Parathyroid adenoma (tissue), 2 donors: ENCODE data around the gene MERTK.
"Not testable (repeated sequence)": the region's sequence is repeated elsewhere in the genome, so short reads cannot be mapped to it uniquely, and the experiment has no call there.

Source experiments
- H2AFZ ChIP-seq: fragments of 300-600 bp; sonication (generic); one replicate; pipeline ENCODE4 v1.7.0; 2017; ENCODE audit warnings: antibody characterized with exemption, mild to moderate bottlenecking
- H3K27ac ChIP-seq: fragments of 300-600 bp; sonication (generic); one replicate; pipeline ENCODE4 v1.7.0; 2017
- H3K27me3 ChIP-seq: fragments of 300-600 bp; sonication (generic); one replicate; pipeline ENCODE4 v1.7.0; 2017; ENCODE audit warnings: low read length; ENCODE audit not compliant: control insufficient read depth, insufficient read depth
- H3K36me3 ChIP-seq: fragments of 300-600 bp; sonication (generic); one replicate; pipeline ENCODE4 v1.7.0; 2017; ENCODE audit warnings: low read length; ENCODE audit not compliant: control insufficient read depth, insufficient read depth
- H3K4me1 ChIP-seq: fragments of 300-600 bp; sonication (generic); one replicate; pipeline ENCODE4 v1.7.0; 2017; ENCODE audit warnings: control low read depth
- H3K4me2 ChIP-seq: fragments of 300-600 bp; sonication (generic); one replicate; pipeline ENCODE4 v1.7.0; 2017; ENCODE audit warnings: low read length
- H3K4me3 ChIP-seq: fragments of 300-600 bp; sonication (generic); one replicate; pipeline ENCODE4 v1.7.0; 2017; ENCODE audit warnings: low read depth, low read length
- H3K79me2 ChIP-seq: fragments of 300-600 bp; sonication (generic); one replicate; pipeline ENCODE4 v1.7.0; 2017; ENCODE audit warnings: control low read depth
- H3K9ac ChIP-seq: fragments of 300-600 bp; sonication (generic); one replicate; pipeline ENCODE4 v1.7.0; 2017; ENCODE audit warnings: mild to moderate bottlenecking
- H3K9me3 ChIP-seq: fragments of 300-600 bp; sonication (generic); one replicate; pipeline ENCODE4 v1.7.0; 2017; ENCODE audit warnings: low read length; ENCODE audit not compliant: control insufficient read depth
- CTCF ChIP-seq: fragments of 300-600 bp; sonication (generic); IDR thresholded peaks from one replicate; pipeline ENCODE4 v1.7.0; 2017; ENCODE audit warnings: antibody characterized with exemption, mild to moderate bottlenecking
- donor health status: primary hyperparathyroidism.

Gene MERTK

GRCh38 chr2:111957872-111958354 is 59.5 kb downstream of the MERTK start:
- Histone ChIP-seq H3K79me2 (peaks cover 6% of the 10 kb centered on the region), H3K9me3 (no peaks in the 10 kb centered on the region), H3K36me3 (no peaks in the 10 kb centered on the region), H3K27ac (no peak overlapping the region), H3K4me1 (no peaks in the 10 kb centered on the region), H3K27me3 (no peaks in the 10 kb centered on the region), H3K4me3 (no peak overlapping the region), H2AFZ (no peak overlapping the region), H3K9ac (no peak overlapping the region), H3K4me2 (no peak overlapping the region)
- TF ChIP-seq CTCF = no peak

DNA sequence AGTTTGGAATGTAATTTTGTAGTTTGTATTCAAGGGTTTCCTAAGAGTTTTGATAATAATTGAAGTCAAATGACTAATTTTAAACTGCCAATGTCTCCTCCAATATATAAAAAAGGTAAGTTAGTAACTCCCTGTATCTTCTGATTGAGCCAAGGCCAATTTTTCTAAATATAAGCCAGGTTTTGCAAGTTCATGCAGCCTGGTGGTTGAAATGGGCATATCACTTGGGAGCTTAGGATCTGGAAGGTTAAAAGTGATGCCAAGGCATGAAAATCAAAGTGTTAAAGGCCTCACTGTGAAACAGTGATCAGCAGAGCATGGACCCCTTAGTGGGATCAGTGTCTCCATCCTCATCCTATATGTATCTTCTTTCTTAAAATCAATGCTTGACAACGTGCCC is 60.5 kb downstream of the MERTK start:
- no peaks in the 10 kb centered on the region for H3K27me3 ChIP-seq
- no peak overlapping the region for H3K4me2 ChIP-seq
- peaks cover 6% of the 10 kb centered on the region for H3K79me2 ChIP-seq
- no peak overlapping the region for H3K27ac ChIP-seq
- H3K9me3 ChIP-seq = no peaks in the 10 kb centered on the region
- H3K4me3 ChIP-seq = no peak overlapping the region
- no peak overlapping the region for H2AFZ ChIP-seq
- H3K4me1 ChIP-seq = no peaks in the 10 kb centered on the region
- peak; percentile 18 for TF ChIP-seq CTCF
- no peak overlapping the region for H3K9ac ChIP-seq
- no peaks in the 10 kb centered on the region for H3K36me3 ChIP-seq

DNA sequence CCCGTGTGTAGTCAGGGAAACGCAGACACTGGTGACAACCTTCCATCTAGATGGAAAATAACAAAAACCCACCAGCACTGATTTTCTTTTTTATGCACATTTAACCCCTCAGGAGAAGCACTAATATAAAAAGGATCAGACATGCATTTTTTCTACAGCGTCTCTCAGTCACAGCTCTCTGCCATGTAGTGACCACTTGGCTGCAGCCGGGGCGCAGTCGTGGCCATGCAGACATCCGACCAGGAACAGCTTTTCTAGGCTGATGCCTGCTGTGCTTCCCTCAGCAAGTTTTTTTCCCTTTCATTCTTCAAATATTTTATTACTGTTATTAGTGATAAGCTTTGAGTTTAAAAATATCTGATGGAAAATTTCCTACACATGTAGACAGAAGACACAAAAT is 63.3 kb downstream of the MERTK start:
- Histone ChIP-seq H2AFZ (no peak overlapping the region), H3K9me3 (no peaks in the 10 kb centered on the region), H3K36me3 (no peaks in the 10 kb centered on the region)

DNA sequence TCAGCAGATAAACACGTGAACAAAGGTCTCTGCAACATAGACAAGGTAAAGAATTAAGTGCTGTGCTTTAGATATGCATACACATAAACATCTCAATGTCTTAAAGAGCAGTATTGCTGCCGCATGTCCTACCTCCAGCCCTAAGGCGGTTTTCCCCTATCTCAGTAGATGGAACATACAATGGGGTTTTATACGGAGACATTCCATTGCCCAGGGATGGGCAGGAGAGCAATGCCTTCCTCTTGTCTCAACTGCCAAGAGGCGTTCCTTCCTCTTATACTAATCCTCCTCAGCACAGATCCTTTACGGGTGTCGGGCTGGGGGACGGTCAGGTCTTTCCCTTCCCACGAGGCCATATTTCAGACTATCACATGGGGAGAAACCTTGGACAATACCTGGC is 64.7 kb downstream of the MERTK start:
- H3K9ac ChIP-seq, H3K9me3 ChIP-seq, H3K79me2 ChIP-seq, H3K27ac ChIP-seq, H3K4me2 ChIP-seq, H2AFZ ChIP-seq, H3K27me3 ChIP-seq, H3K36me3 ChIP-seq, H3K4me3 ChIP-seq, H3K4me1 ChIP-seq: not testable (repeated sequence)

More for the DNA sequence above, 63.3 kb downstream of the MERTK start:
- Histone ChIP-seq H3K9ac (no peak overlapping the region), H3K79me2 (no peaks in the 10 kb centered on the region), H3K27me3 (no peaks in the 10 kb centered on the region), H3K27ac (no peak overlapping the region), H3K4me2 (no peak overlapping the region), H3K4me3 (no peak overlapping the region), H3K4me1 (no peaks in the 10 kb centered on the region)
- TF ChIP-seq CTCF = no peak

- H3K27ac ChIP-seq, H3K36me3 ChIP-seq, H3K9me3 ChIP-seq, H3K9ac ChIP-seq, H3K27me3 ChIP-seq, H3K79me2 ChIP-seq, H3K4me1 ChIP-seq, H2AFZ ChIP-seq, H3K4me3 ChIP-seq, H3K4me2 ChIP-seq: not testable (repeated sequence)
Observed at GRCh38 chr2:111963508-111963907, 65.1 kb downstream of the MERTK start.

- TF ChIP-seq CTCF = no peak
Observed at GRCh38 chr2:111965062-111965461, 66.7 kb downstream of the MERTK start.

More at GRCh38 chr2:111965062-111965461, 66.7 kb downstream of the MERTK start:
- H2AFZ ChIP-seq = no peak overlapping the region
- no peak overlapping the region for H3K9ac ChIP-seq
- H3K9me3 ChIP-seq = no peaks in the 10 kb centered on the region
- H3K27me3 ChIP-seq = no peaks in the 10 kb centered on the region
- H3K4me2 ChIP-seq = no peak overlapping the region
- no peaks in the 10 kb centered on the region for H3K36me3 ChIP-seq
- H3K4me3 ChIP-seq = no peak overlapping the region
- no peaks in the 10 kb centered on the region for H3K79me2 ChIP-seq
- no peaks in the 10 kb centered on the region for H3K4me1 ChIP-seq
- no peak overlapping the region for H3K27ac ChIP-seq
